HepG2 (cell line): ENCODE data around the gene MFSD11. TPM values are rescaled to one million over a fixed set of nuclear protein-coding genes. Genes with fewer than 3 reads are reported as not detected.

Experiments used
- GABPA ChIP-seq, 2 experiments: IDR thresholded peaks; 2 replicates each; pipeline ENCODE4 v1.6.1; 2011 to 2016; ENCODE audit warnings: low read depth in 2 of 2, low read length in 1 of 2, missing biosample characterization in 1 of 2, missing genetic modification characterization in 1 of 2
- HMGXB3 ChIP-seq: sonication (generic); formaldehyde crosslinking; IDR thresholded peaks from 2 replicates; pipeline ENCODE4 v1.4.0; 2020; ENCODE audit warnings: missing genetic modification reagents, borderline replicate concordance
- LCORL ChIP-seq, 2 experiments: fragments of 450-650 bp in 1 of 2; sonication (generic) in 1 of 2; formaldehyde crosslinking in 1 of 2; IDR thresholded peaks; 2 replicates each; pipeline versions ENCODE4 v1.5.0 to v1.6.1; 2017 to 2020; ENCODE audit warnings: antibody characterized with exemption in 1 of 2, missing genetic modification reagents in 1 of 2
- PRDM15 ChIP-seq: sonication (generic); formaldehyde crosslinking; IDR thresholded peaks from 2 replicates; pipeline ENCODE4 v1.4.0; 2020; ENCODE audit warnings: missing genetic modification reagents
- RAD21 ChIP-seq: fragments of 450-650 bp; formaldehyde crosslinking; IDR thresholded peaks from 2 replicates; pipeline ENCODE4 v1.5.0; 2020; ENCODE audit warnings: mild to moderate bottlenecking
- SAP130 ChIP-seq: IDR thresholded peaks from 2 replicates; pipeline ENCODE4 v1.6.1; 2016; ENCODE audit warnings: low read depth
- SKIL ChIP-seq: sonication (generic); formaldehyde crosslinking; IDR thresholded peaks from 2 replicates; pipeline ENCODE4 v1.8.0; 2022; ENCODE audit warnings: missing genetic modification reagents, mild to moderate bottlenecking, moderate library complexity, borderline replicate concordance
- ZBTB26 ChIP-seq: IDR thresholded peaks from 2 replicates; pipeline ENCODE4 v1.6.1; 2016; ENCODE audit warnings: missing compliant biosample characterization, missing genetic modification reagents, borderline replicate concordance
- ZBTB3 ChIP-seq: sonication (generic); formaldehyde crosslinking; IDR thresholded peaks from 2 replicates; pipeline ENCODE4 v1.4.0; 2020; ENCODE audit warnings: low read depth, mild to moderate bottlenecking, moderate library complexity, missing genetic modification reagents, borderline replicate concordance
- ZNF235 ChIP-seq: sonication (generic); formaldehyde crosslinking; IDR thresholded peaks from 2 replicates; pipeline ENCODE4 v1.8.1; 2023; ENCODE audit warnings: mild to moderate bottlenecking, missing genetic modification reagents, borderline replicate concordance
- ZNF577 ChIP-seq: sonication (generic); formaldehyde crosslinking; IDR thresholded peaks from 2 replicates; pipeline ENCODE4 v1.4.0; 2020; ENCODE audit warnings: mild to moderate bottlenecking, low read depth, missing genetic modification reagents, borderline replicate concordance
- ZNF605 ChIP-seq: sonication (generic); formaldehyde crosslinking; IDR thresholded peaks from 2 replicates; pipeline ENCODE4 v1.8.0; 2022; ENCODE audit warnings: mild to moderate bottlenecking, missing genetic modification reagents
- ZNF782 ChIP-seq: sonication (generic); formaldehyde crosslinking; IDR thresholded peaks from 2 replicates; pipeline ENCODE4 v1.4.0; 2020; ENCODE audit warnings: missing genetic modification reagents, mild to moderate bottlenecking, borderline replicate concordance
- ZNF841 ChIP-seq: sonication (generic); formaldehyde crosslinking; IDR thresholded peaks from 2 replicates; pipeline ENCODE4 v1.8.1; 2023; ENCODE audit warnings: missing genetic modification reagents, borderline replicate concordance
- polyA plus RNA-seq, 8 experiments: library from polyadenylated mRNA; depleted of rRNA in 3 of 8; stranded (reverse) in 7 of 8; unstranded in 1 of 8; fragments of >200 nt; fragmentation: Illumina TruSeq in 4 of 8; extraction: Trizol in 4 of 8; gene quantifications; 2 replicates each; pipeline versions ENCODE4 v1.2.1 to v1.2.3, GENCODE V29; 2011 to 2016; ENCODE audit warnings: low read depth in 4 of 8, missing spikeins in 1 of 8, mixed read lengths in 1 of 8; ENCODE audit not compliant: insufficient read depth in 1 of 8
- total RNA-seq, 5 experiments: library from RNA; depleted of rRNA; stranded (reverse); fragments of >200 nt; fragmentation: Illumina TruSeq; extraction: Trizol; gene quantifications; 2 replicates each; pipeline ENCODE4 v1.2.3, GENCODE V29; 2016; ENCODE audit warnings: low read depth in 1 of 5

MFSD11 gene
- total and polyA plus RNA-seq, 2 of the 13 experiments (the other 11 are each of a cell fraction or from before 2014, with no cell fraction given), result 26.1 to 36.3 TPM

GRCh38 chr17:76726776-76727718, 10.9 kb upstream of the MFSD11 start, which contains the start of gene METTL23 (continued):
- TF ChIP-seq RAD21 (CRISPR knock-in tag), result peak; percentile 89; the same call in 1 of the 2 replicates
- no peak for TF ChIP-seq LCORL (IDR thresholded peaks at IDR 0.05)
- no peak for TF ChIP-seq LCORL (CRISPR knock-in tag; IDR thresholded peaks at IDR 0.05)
- peak; percentile 70 for TF ChIP-seq GABPA (IDR thresholded peaks at IDR 0.05; ENCODE audit: low read depth, low read length)
- peak; percentile 83 for TF ChIP-seq GABPA (CRISPR knock-in tag; IDR thresholded peaks at IDR 0.05; ENCODE audit: low read depth)
- TF ChIP-seq ZNF235 (CRISPR knock-in tag), result peak; percentile 4; the same call in 1 of the 2 replicates
- TF ChIP-seq SKIL (CRISPR knock-in tag), result peak; percentile 66
- TF ChIP-seq PRDM15, result peak; percentile 30; the same call in 1 of the 2 replicates
- peak; percentile 79; the same call in 1 of the 2 replicates for TF ChIP-seq ZBTB3
- peak; percentile 84; the same call in 1 of the 2 replicates for TF ChIP-seq ZNF841
- TF ChIP-seq ZNF605 (CRISPR knock-in tag), result peak; percentile 74; the same call in 1 of the 2 replicates
- no peak; the same call in none of the 2 replicates for TF ChIP-seq ZBTB26 (CRISPR knock-in tag)
- peak; percentile 81; the same call in 1 of the 2 replicates for TF ChIP-seq SAP130
- TF ChIP-seq HMGXB3 (CRISPR knock-in tag), result 0 out of 2 replicates have a peak, but pooled peaks have one; percentile 32
- no peak for TF ChIP-seq ZNF577 (CRISPR knock-in tag)
- TF ChIP-seq ZNF782 (CRISPR knock-in tag), result no peak
